Measurements from ENCODE around the gene WDFY4.

Gene WDFY4

DNA sequence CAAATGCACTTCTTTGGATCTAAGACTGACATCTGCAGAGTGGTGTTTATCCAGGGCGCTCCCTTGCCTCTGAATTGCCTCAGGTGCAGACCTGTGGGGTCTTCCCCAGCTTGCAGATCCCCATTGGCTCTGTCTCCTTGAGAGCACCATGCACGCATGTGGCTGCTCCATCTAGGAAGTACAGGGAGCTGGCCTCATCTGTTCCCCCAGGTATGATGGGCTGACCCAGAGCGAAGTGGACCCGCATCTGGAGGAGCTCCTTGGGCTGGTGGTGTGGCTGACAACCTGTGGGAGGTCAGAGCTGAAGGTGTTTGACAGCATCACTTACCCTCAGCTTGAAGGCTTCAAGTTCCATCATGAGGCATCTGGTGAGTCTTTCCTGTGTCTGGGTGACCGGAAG lies 44.5 kb downstream of the WDFY4 start:
- TF ChIP-seq ZFX (IDR thresholded peaks at IDR 0.05): no peak
- TF ChIP-seq, protein P1, sequence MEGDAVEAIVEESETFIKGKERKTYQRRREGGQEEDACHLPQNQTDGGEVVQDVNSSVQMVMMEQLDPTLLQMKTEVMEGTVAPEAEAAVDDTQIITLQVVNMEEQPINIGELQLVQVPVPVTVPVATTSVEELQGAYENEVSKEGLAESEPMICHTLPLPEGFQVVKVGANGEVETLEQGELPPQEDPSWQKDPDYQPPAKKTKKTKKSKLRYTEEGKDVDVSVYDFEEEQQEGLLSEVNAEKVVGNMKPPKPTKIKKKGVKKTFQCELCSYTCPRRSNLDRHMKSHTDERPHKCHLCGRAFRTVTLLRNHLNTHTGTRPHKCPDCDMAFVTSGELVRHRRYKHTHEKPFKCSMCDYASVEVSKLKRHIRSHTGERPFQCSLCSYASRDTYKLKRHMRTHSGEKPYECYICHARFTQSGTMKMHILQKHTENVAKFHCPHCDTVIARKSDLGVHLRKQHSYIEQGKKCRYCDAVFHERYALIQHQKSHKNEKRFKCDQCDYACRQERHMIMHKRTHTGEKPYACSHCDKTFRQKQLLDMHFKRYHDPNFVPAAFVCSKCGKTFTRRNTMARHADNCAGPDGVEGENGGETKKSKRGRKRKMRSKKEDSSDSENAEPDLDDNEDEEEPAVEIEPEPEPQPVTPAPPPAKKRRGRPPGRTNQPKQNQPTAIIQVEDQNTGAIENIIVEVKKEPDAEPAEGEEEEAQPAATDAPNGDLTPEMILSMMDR (conservative IDR thresholded peaks at IDR 0.05): no peak
- no peak overlapping the region for H3K27ac ChIP-seq

DNA sequence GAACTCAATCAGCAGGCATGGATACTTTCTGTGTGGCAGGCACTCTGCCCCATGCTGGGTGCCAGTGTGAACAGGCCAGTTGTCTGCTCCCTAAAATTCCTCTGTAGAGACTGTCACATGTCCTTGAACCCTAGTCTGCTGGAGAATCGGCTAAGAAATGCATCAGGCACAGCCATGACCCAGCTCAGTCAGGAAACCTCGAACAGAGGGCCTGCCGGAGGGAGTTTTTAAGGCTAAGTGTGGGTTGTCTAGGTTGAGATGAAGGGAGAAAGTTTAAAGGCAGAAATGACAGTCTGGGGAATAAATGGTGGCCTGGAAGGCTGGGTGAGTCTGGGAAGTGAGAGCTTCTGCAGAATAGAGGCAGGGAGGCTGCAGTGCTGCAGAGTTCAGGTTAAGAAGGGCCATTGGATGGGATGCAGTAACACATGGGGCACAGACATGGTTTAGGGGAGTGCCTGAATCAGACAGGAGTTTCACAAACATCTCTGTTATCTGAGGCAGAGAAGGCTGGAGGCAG lies 45.3 kb downstream of the WDFY4 start:
- TF ChIP-seq, protein P1 (conservative IDR thresholded peaks at IDR 0.05): no peak
- no peak for TF ChIP-seq ZFX (IDR thresholded peaks at IDR 0.05)
- no peak overlapping the region for H3K27ac ChIP-seq

DNA sequence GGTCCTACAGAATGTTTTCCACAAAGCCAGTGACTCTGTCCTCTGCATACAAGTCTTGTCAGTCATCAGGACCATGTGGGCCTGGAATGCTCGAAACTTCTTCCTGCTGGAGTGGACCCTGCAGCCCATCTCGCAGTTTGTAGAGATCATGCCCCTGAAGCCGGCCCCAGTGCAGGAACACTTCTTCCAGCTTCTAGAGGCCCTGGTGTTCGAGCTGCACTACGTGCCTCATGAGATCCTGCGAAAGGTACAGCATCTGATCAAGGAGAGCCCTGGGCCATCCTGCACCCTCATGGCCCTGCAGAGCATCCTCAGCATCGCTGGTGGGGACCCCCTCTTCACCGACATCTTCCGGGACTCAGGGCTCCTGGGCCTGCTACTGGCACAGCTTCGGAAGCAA lies 46.5 kb downstream of the WDFY4 start:
- H3K27ac ChIP-seq: no peak overlapping the region
- TF ChIP-seq ZFX (IDR thresholded peaks at IDR 0.05): no peak
- TF ChIP-seq, protein P1 (conservative IDR thresholded peaks at IDR 0.05): no peak

GRCh38 chr10:48731654-48732053 lies 47.0 kb downstream of the WDFY4 start:
- no peak overlapping the region for H3K27ac ChIP-seq
- no peak for TF ChIP-seq ZFX (IDR thresholded peaks at IDR 0.05)
- TF ChIP-seq, protein P1 (conservative IDR thresholded peaks at IDR 0.05): no peak

- TF ChIP-seq ZFX (IDR thresholded peaks at IDR 0.05): no peak
- TF ChIP-seq, protein P1 (conservative IDR thresholded peaks at IDR 0.05): no peak
- H3K27ac ChIP-seq: no peak overlapping the region
Measured at GRCh38 chr10:48733329-48733728, 48.7 kb downstream of the WDFY4 start.

- no peak overlapping the region for H3K27ac ChIP-seq
- TF ChIP-seq, protein P1 (conservative IDR thresholded peaks at IDR 0.05): no peak
- TF ChIP-seq ZFX (IDR thresholded peaks at IDR 0.05): no peak
Measured at GRCh38 chr10:48735836-48736390, 51.2 kb downstream of the WDFY4 start.

- no peak for TF ChIP-seq ZFX (IDR thresholded peaks at IDR 0.05)
- TF ChIP-seq, protein P1 (conservative IDR thresholded peaks at IDR 0.05): no peak
- no peak overlapping the region for H3K27ac ChIP-seq
Measured at GRCh38 chr10:48736596-48736995, 51.9 kb downstream of the WDFY4 start.

All from C4-2B (cell line).